Heart left ventricle (tissue), 16 donors: ENCODE results near the gene CACNG8. TPM values are rescaled to one million over a fixed set of nuclear protein-coding genes. Genes with fewer than 3 reads are reported as not detected.

Source experiments
- ATAC-seq, 4 donors: fragments of 200-7000 bp; cut with Tn5 transposase; one replicate each; pipeline ENCODE4 v1.9.1; 2020 to 2022; ENCODE audit warnings: moderate library complexity in 4 of 4, mild to moderate bottlenecking in 3 of 4, moderate number of reproducible peaks in 1 of 4
- DNase-seq, 5 donors: peaks; one replicate each; pipeline ENCODE4 v3.0.0-alpha.2; 2020
- H3K27ac ChIP-seq, 12 donors: fragments of 200-600 bp; sonication (generic) in 4 of 12; one replicate each; pipeline versions ENCODE4 v1.5.0 to v1.8.0; 2016 to 2022; ENCODE audit warnings: mild to moderate bottlenecking in 2 of 12
- H3K27me3 ChIP-seq, 9 donors: fragments of 200-600 bp; sonication (generic) in 2 of 9; one replicate each; pipeline versions ENCODE4 v1.5.1 to v1.8.0; 2016 to 2022; ENCODE audit warnings: mild to moderate bottlenecking in 3 of 9
- H3K36me3 ChIP-seq, 9 donors: fragments of 200-600 bp; sonication (generic) in 2 of 9; one replicate each; pipeline versions ENCODE4 v1.5.0 to v1.8.0; 2018 to 2022; ENCODE audit warnings: mild to moderate bottlenecking in 2 of 9
- H3K4me1 ChIP-seq, 12 donors: fragments of 200-600 bp; sonication (generic) in 4 of 12; one replicate each; pipeline versions ENCODE4 v1.5.0 to v1.8.0; 2016 to 2022; ENCODE audit warnings: mild to moderate bottlenecking in 3 of 12
- H3K4me3 ChIP-seq, 12 donors: fragments of 200-600 bp; sonication (generic) in 4 of 12; one replicate each; pipeline versions ENCODE4 v1.5.0 to v1.8.0; 2017 to 2022; ENCODE audit warnings: mild to moderate bottlenecking in 9 of 12, moderate library complexity in 4 of 12
- H3K9me3 ChIP-seq, 12 donors: fragments of 200-600 bp; sonication (generic) in 4 of 12; one replicate each; pipeline versions ENCODE4 v1.5.0 to v1.8.0; 2016 to 2022; ENCODE audit warnings: mild to moderate bottlenecking in 1 of 12
- POLR2A ChIP-seq, 2 donors: fragments of 450-650 bp; IDR thresholded peaks; one replicate each; pipeline ENCODE4 v1.6.1; 2017; ENCODE audit warnings: antibody characterized with exemption in 2 of 2, mild to moderate bottlenecking in 2 of 2, moderate library complexity in 2 of 2
- WGBS, 4 donors: extraction: QIAGEN DNeasy Blood & Tissue Kit in 2 of 4; methylation state at CpG; one replicate each; pipeline versions ENCODE4 v1.1.5 to v1.1.7; 2013 to 2018; 5-methylcytosine and 5-hydroxymethylcytosine counted together
- intact Hi-C, 10 donors: fragments of 100-400 bp; cut with DNase I; formaldehyde crosslinking; loops; one replicate each; pipeline versions ENCODE4 v1.11.1 to v1.14.2; 2022
- polyA plus RNA-seq, 2 donors: library from polyadenylated mRNA; stranded (reverse); fragments of 200-250 nt; gene quantifications; one replicate each; pipeline ENCODE4 v1.2.3, GENCODE V29; 2013
- total RNA-seq, 9 donors: library from RNA; depleted of rRNA in 2 of 9; stranded (reverse); fragments of >200 nt in 2 of 9; fragmentation: NEBNext Ultra II Directional in 3 of 9; extraction: Animal tissue kit (Norgen Biotek cat#: 25700) in 3 of 9; gene quantifications; one replicate each; pipeline versions ENCODE4 v1.1.0 to v1.2.4, GENCODE V29; 2016 to 2023
- TF ChIP-seq, protein P1 (sequence below), 12 donors: fragments of 200-600 bp; sonication (generic) in 4 of 12; IDR thresholded peaks; one replicate each; pipeline versions ENCODE4 v1.5.0 to v1.8.0; 2018 to 2022; ENCODE audit warnings: antibody characterized with exemption in 12 of 12, mild to moderate bottlenecking in 5 of 12
- donor health status: ischemic (EF 13 %, LVEDD 7.1; RV severe dilation, severe dysfunction).
- donor health status: healthy with polysubstance abuse.
- donor health status: DM: no; HTN: yes; CAD: no.
- donor health status: DM: no; HTN: no; CAD: no.
- donor health status: ischemic (EF 25% LVEDD 6.9; RV normal size, moderate dysfunction).
- donor health status: ischemic (EF 25% LVEDD 5.7; RV mildly dilated, moderate dysfunction).
- donor health status: healthy.
- donor health status: DM: yes; HTN: yes; CAD: no.
- donor health status: ischemic (EF 35%, LVEDD 5.7; RV mildly dilated, moderate dysfunction).
- donor health status: nonischemic (EF 11% LVEDD 7.7; RV severe dilation, severe dysfunction).
- donor health status: DM: yes; HTN: yes; CAD: no.
- donor health status: PGD.
- donor health status: ischemic (EF 29% LVEDD 5.4; RV normal size, mild dysfunction).
- donor health status: nonischemic (EF 23%, LVEDD 6.1; RV moderate dilation, normal function).

Gene CACNG8
- total and polyA plus RNA-seq, 11 donors = 0.02 to 0.22 (median 0.10) TPM; not detected in 4

DNA sequence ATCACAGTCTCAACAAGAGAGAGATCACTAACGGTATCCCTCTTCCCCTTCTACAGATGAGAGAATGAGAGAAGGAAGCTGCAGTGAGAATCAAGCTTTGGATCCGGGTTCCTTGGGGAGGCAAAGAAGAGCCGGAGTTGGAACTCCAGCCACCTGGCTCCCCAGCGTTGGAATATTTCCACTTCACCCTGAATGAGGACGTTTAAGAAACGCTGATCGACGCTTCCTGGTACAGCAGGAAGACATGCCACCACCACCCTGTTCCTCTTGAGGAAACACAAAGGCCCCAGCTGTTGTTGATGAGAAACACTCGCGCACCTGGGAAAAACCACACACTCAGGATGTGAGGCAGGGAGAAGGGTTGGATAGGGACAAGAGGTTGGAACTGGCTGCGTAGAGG, 11.3 kb upstream of the CACNG8 start:
- Histone ChIP-seq H3K27ac (no peak overlapping the region), H3K4me1 (no peaks in the 10 kb centered on the region), H3K9me3 (peaks cover 0 to 3% (median 0%) of the 10 kb centered on the region in 12 donors), H3K27me3 (peaks cover 0 to 89% (median 30%) of the 10 kb centered on the region in 9 donors), H3K36me3 (no peaks in the 10 kb centered on the region), H3K4me3 (no peak overlapping the region)
- TF ChIP-seq, protein P1, sequence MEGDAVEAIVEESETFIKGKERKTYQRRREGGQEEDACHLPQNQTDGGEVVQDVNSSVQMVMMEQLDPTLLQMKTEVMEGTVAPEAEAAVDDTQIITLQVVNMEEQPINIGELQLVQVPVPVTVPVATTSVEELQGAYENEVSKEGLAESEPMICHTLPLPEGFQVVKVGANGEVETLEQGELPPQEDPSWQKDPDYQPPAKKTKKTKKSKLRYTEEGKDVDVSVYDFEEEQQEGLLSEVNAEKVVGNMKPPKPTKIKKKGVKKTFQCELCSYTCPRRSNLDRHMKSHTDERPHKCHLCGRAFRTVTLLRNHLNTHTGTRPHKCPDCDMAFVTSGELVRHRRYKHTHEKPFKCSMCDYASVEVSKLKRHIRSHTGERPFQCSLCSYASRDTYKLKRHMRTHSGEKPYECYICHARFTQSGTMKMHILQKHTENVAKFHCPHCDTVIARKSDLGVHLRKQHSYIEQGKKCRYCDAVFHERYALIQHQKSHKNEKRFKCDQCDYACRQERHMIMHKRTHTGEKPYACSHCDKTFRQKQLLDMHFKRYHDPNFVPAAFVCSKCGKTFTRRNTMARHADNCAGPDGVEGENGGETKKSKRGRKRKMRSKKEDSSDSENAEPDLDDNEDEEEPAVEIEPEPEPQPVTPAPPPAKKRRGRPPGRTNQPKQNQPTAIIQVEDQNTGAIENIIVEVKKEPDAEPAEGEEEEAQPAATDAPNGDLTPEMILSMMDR (IDR thresholded peaks at IDR 0.05) = no peak
- TF ChIP-seq POLR2A (IDR thresholded peaks at IDR 0.05) = no peak
- WGBS, 4 donors = 29 to 40% (median 33%) methylated on average over 11 of the region's 11 CpGs
- no peak for DNase-seq
- intact Hi-C loops = no loop called here
- no peak for ATAC-seq

DNA sequence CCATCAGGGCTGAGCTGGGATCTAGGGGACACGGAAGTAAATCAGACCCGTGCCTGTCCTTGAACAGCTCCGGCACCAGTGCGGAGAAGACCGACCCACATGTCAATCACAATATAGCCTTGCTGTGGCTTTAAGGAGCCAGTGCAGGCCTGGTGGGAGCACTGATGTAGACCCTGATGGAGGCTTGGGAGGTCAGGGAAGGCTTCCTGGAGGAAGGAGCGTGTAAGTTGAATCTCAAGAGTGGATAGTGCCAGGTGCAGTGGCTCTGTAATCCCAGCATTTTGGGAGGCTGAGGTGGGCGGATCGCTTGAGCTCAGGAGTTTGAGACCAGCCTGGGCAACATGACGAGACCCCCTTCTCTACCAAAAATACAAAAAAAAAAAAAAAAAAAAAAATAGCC, 10.8 kb upstream of the CACNG8 start:
- Histone ChIP-seq H3K27me3 (peaks cover 0 to 90% (median 30%) of the 10 kb centered on the region in 9 donors), H3K4me3 (no peak overlapping the region), H3K27ac (no peak overlapping the region), H3K36me3 (no peaks in the 10 kb centered on the region), H3K4me1 (no peaks in the 10 kb centered on the region), H3K9me3 (peaks cover 0 to 3% (median 0%) of the 10 kb centered on the region in 12 donors)
- ATAC-seq (no peak), DNase-seq (no peak)
- 76 to 91% (median 79%) methylated on average over 9 of the region's 9 CpGs for WGBS, 4 donors
- intact Hi-C loops = no loop called here
- TF ChIP-seq, protein P1 (IDR thresholded peaks at IDR 0.05) = no peak
- no peak for TF ChIP-seq POLR2A (IDR thresholded peaks at IDR 0.05)

DNA sequence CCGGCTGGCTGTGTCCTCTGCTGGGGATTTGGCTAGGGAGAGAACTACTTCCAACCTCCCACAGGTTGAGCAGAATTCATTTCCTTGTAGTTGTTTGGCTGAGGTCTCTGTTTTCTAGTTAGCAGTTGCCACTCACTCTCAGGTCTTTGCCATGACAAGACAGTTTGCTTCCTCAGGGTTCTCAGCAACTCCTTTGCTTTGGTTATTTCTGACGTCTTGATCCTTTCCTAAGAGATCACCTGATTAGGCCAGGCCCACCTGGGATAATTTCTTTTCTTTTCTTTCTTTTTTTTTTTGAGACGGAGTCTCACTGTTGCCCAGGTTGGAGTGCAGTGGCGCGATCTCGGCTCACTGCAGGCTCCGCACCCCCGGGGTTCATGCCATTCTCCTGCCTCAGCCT, 9.4 kb upstream of the CACNG8 start:
- ATAC-seq (no peak), DNase-seq (no peak)
- Histone ChIP-seq H3K36me3 (no peaks in the 10 kb centered on the region), H3K27me3 (peaks cover 8 to 90% (median 29%) of the 10 kb centered on the region in 9 donors), H3K27ac (no peak overlapping the region), H3K4me3 (no peak overlapping the region), H3K4me1 (no peaks in the 10 kb centered on the region), H3K9me3 (peaks cover 0 to 3% (median 0%) of the 10 kb centered on the region in 12 donors)
- WGBS, 4 donors = 82 to 90% (median 89%) methylated on average over 8 of the region's 8 CpGs
- no peak for TF ChIP-seq POLR2A (IDR thresholded peaks at IDR 0.05)
- TF ChIP-seq, protein P1 (IDR thresholded peaks at IDR 0.05) = no peak
- intact Hi-C loops = no loop called here

DNA sequence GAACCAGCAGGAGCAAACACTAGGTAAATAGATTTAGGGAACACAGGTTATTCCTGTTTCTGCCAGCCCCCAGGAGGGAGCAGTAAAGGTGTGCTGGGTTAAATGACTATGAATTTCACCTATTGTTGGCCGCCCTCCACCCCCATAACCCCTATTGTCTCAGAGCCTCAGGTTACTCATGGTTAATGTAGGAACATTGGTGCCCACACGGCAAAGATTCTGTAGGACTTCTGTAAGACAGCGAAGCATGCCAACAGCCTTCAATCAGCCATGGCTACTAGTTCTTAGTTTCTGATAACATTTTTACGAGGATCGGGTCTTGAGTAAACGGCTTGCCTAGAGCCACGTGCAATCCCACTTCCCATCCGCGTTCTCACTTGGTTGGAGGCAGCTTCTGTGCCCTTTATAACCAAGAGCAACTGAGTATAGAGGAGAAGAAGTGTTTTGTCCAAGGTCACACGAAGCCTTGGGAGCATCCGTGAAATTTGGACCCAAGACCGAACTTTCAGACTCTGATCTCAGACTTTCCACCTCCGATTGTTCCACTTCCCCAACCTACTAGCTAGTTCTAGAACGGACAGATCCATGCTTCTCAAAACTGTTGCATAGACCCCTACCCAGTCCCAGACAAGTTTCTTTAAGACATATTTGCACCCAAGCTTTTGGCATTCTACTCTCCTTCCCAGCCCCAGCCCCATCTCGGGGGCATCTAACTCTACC, 5.1 kb upstream of the CACNG8 start:
- TF ChIP-seq, protein P1 (IDR thresholded peaks at IDR 0.05) = no peak
- no peak for TF ChIP-seq POLR2A (IDR thresholded peaks at IDR 0.05)
- WGBS, 4 donors = 3 to 9% (median 5%) methylated on average over 15 of the region's 15 CpGs
- ATAC-seq (no peak), DNase-seq (no peak)
- Histone ChIP-seq H3K27me3 (peaks cover 29 to 89% (median 50%) of the 10 kb centered on the region in 9 donors), H3K4me3 (no peak overlapping the region), H3K4me1 (no peaks in the 10 kb centered on the region), H3K9me3 (peaks cover 0 to 3% (median 0%) of the 10 kb centered on the region in 12 donors), H3K36me3 (no peaks in the 10 kb centered on the region), H3K27ac (no peak overlapping the region)
- intact Hi-C loops = no loop called here
